Left ventricle myocardium inferior (tissue), 1 donor: ENCODE data around the gene FLOT1. TPM values are rescaled to one million over a fixed set of nuclear protein-coding genes. Genes with fewer than 3 reads are reported as not detected.

Experiments
- DNase-seq: peaks from one replicate; pipeline ENCODE4 v3.0.0-alpha.2; 2020
- H3K27ac ChIP-seq: fragments of 200-600 bp; replicated peaks from 2 replicates; pipeline ENCODE4 v1.8.0; 2021
- H3K27me3 ChIP-seq: fragments of 200-600 bp; 2 replicates; pipeline ENCODE4 v1.8.0; 2021; ENCODE audit warnings: low read depth
- H3K36me3 ChIP-seq: fragments of 200-600 bp; 2 replicates; pipeline ENCODE4 v1.8.0; 2021
- H3K4me1 ChIP-seq: fragments of 200-600 bp; 2 replicates; pipeline ENCODE4 v1.8.0; 2021
- H3K4me3 ChIP-seq: fragments of 200-600 bp; 2 replicates; pipeline ENCODE4 v1.8.0; 2021; ENCODE audit warnings: mild to moderate bottlenecking, moderate library complexity
- H3K9me3 ChIP-seq: fragments of 200-600 bp; replicated peaks from 2 replicates; pipeline ENCODE4 v1.8.0; 2021
- CTCF ChIP-seq: fragments of 200-600 bp; IDR thresholded peaks from 2 replicates; pipeline ENCODE4 v1.8.0; 2021; ENCODE audit warnings: antibody characterized with exemption, mild to moderate bottlenecking, borderline replicate concordance
- intact Hi-C: fragments of 100-400 bp; cut with micrococcal nuclease; formaldehyde crosslinking; loops from one replicate; pipeline ENCODE4 v1.11.0; 2022
- total RNA-seq: library from RNA; stranded (reverse); fragmentation: NEBNext Ultra II Directional; extraction: Animal tissue kit (Norgen Biotek cat#: 25700); gene quantifications from one replicate; pipeline ENCODE4 v1.2.1, GENCODE V29; 2021
- donor health status: DM: no; HTN: yes; CAD: no; lungs with severe emphysema.

Gene FLOT1
- total RNA-seq, 1 donor from 2014 or later, result 223 TPM

GRCh38 chr6:30709101-30709868, 33.2 kb downstream of the FLOT1 start:
- H3K9me3 ChIP-seq, result no peaks in the 10 kb centered on the region
- H3K27me3 ChIP-seq, result no peaks in the 10 kb centered on the region
- H3K4me1 ChIP-seq, result peaks cover 9% of the 10 kb centered on the region
- peaks cover 86% of the 10 kb centered on the region for H3K36me3 ChIP-seq
- no peak for DNase-seq
- no peak overlapping the region for H3K4me3 ChIP-seq
- TF ChIP-seq CTCF, result no peak
- H3K27ac ChIP-seq, result no peak overlapping the region
- intact Hi-C loops, result no loop called here

DNA sequence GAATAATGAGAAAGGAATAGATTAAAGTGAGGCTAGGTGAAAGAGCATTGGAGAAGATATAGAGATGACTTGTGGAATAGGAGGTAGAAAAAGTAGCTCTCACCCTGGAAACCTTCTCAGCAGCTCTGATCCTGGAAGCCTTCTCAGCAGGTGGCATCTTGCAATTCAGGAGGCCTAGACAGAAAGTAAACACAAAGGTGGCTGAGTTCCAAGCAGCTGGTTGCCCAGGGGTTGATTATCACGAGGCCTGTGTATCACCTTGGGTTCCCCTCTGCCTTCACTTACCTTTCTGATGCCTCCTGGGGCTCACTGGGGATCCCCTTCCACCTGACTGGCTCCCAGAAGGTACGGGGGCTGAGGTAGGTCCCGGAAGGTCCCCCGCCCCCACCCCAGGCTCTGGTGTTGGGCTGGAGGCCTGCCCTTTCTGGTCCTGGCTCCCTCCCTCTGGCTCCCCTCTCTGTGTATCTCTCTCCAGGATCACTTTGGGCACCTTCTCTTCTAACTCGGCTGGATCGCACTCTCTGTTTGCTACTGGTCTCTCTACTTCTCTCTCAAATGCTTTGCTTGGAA, 35.1 kb downstream of the FLOT1 start:
- Histone ChIP-seq H3K4me1 (peaks cover 9% of the 10 kb centered on the region), H3K9me3 (no peaks in the 10 kb centered on the region), H3K27ac (no peak overlapping the region), H3K36me3 (peaks cover 79% of the 10 kb centered on the region), H3K4me3 (no peak overlapping the region), H3K27me3 (no peaks in the 10 kb centered on the region)
- DNase-seq, result no peak
- no peak for TF ChIP-seq CTCF
- intact Hi-C loops, result no loop called here

DNA sequence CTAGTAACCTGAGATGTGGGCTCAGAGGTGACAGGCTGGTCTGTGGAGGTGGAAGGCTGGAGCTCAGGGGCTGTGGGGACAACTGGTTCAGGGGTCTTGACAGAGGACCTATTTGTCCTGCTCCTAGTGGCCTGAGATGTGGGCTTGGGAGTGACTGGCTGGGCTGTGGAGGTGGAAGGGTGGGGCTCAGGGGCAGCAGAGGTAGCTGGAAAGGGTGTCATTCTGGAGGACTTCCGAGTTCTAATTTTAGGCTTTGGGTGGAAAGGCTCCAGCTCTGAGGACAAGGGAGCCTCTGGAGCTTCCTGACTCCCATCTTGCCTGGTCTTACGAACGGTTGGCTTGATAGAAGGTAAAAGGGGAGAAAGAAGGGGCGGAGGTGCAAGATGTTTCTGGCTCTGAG, 36.9 kb downstream of the FLOT1 start:
- intact Hi-C loops, result no loop called here
- no peak overlapping the region for H3K4me3 ChIP-seq
- H3K27ac ChIP-seq, result peak overlapping the region; percentile 33
- no peak for TF ChIP-seq CTCF
- H3K9me3 ChIP-seq, result no peaks in the 10 kb centered on the region
- H3K36me3 ChIP-seq, result peaks cover 67% of the 10 kb centered on the region
- H3K27me3 ChIP-seq, result no peaks in the 10 kb centered on the region
- DNase-seq, result no peak
- peaks cover 9% of the 10 kb centered on the region for H3K4me1 ChIP-seq

- Histone ChIP-seq H3K36me3 (peaks cover 61% of the 10 kb centered on the region), H3K4me3 (no peak overlapping the region), H3K9me3 (no peaks in the 10 kb centered on the region), H3K4me1 (peaks cover 19% of the 10 kb centered on the region), H3K27ac (no peak overlapping the region), H3K27me3 (no peaks in the 10 kb centered on the region)
- TF ChIP-seq CTCF, result no peak
- intact Hi-C loops, result no loop called here
- DNase-seq, result no peak
These were observed 38.7 kb downstream of the FLOT1 start for GRCh38 chr6:30703821-30704220.

GRCh38 chr6:30703011-30703410, 39.5 kb downstream of the FLOT1 start:
- intact Hi-C loops, result no loop called here
- Histone ChIP-seq H3K27me3 (no peaks in the 10 kb centered on the region), H3K9me3 (no peaks in the 10 kb centered on the region), H3K4me3 (no peak overlapping the region), H3K4me1 (peaks cover 19% of the 10 kb centered on the region), H3K36me3 (peaks cover 56% of the 10 kb centered on the region), H3K27ac (no peak overlapping the region)
- TF ChIP-seq CTCF, result no peak
- DNase-seq, result no peak
